Neural cell (in vitro differentiated cells): ENCODE results near the gene BCL3.

Experiments
- CTCF ChIP-seq: fragments of 450-650 bp; IDR thresholded peaks from 2 replicates; pipeline ENCODE4 v1.5.1; 2014; ENCODE audit warnings: antibody characterized with exemption, mild to moderate bottlenecking, moderate library complexity; ENCODE audit not compliant: poor library complexity, severe bottlenecking
- EP300 ChIP-seq: fragments of 450-650 bp; conservative IDR thresholded peaks from 2 replicates; pipeline ENCODE4 v1.6.1; 2014; ENCODE audit warnings: antibody characterized with exemption, mild to moderate bottlenecking, moderate library complexity; ENCODE audit not compliant: poor library complexity, severe bottlenecking
- EZH2 ChIP-seq: fragments of 200-600, 300-800 bp; shearing (Covaris generic), sonication (generic); IDR thresholded peaks from 2 replicates; pipeline ENCODE4 v1.6.1; 2014; ENCODE audit warnings: antibody characterized with exemption, low read length, borderline replicate concordance, mild to moderate bottlenecking; ENCODE audit not compliant: insufficient read depth, poor library complexity, severe bottlenecking
- MXI1 ChIP-seq: fragments of 450-650 bp; conservative IDR thresholded peaks from 2 replicates; pipeline ENCODE4 v1.6.1; 2014; ENCODE audit warnings: antibody characterized with exemption, mild to moderate bottlenecking; ENCODE audit not compliant: poor library complexity, severe bottlenecking
- POLR2AphosphoS5 ChIP-seq: IDR thresholded peaks from 2 replicates; pipeline ENCODE4 v1.6.1; 2012
- RAD21 ChIP-seq: fragments of 450-650 bp; conservative IDR thresholded peaks from 2 replicates; pipeline ENCODE4 v1.6.1; 2014; ENCODE audit warnings: antibody characterized with exemption, mild to moderate bottlenecking, moderate library complexity
- SMC3 ChIP-seq: fragments of 450-650 bp; conservative IDR thresholded peaks from 2 replicates; pipeline ENCODE4 v1.6.1; 2014; ENCODE audit warnings: antibody characterized with exemption, mild to moderate bottlenecking, moderate library complexity; ENCODE audit not compliant: poor library complexity
- TAF1 ChIP-seq: IDR thresholded peaks from 2 replicates; pipeline ENCODE4 v1.6.1; 2012; ENCODE audit warnings: low read depth

- no peak for TF ChIP-seq CTCF
- TF ChIP-seq POLR2AphosphoS5: no peak
- no peak for TF ChIP-seq EZH2
- TF ChIP-seq EP300: no peak
- TF ChIP-seq MXI1: no peak
- no peak for TF ChIP-seq RAD21
- no peak for TF ChIP-seq TAF1
- TF ChIP-seq SMC3: no peak
Measured at GRCh38 chr19:44710483-44710882, 38.0 kb upstream of the BCL3 start.
